Stomach smooth muscle (tissue), 2 donors: Measurements from ENCODE around the gene TBC1D1.
"Not testable (repeated sequence)": the region's sequence is repeated elsewhere in the genome, so short reads cannot be mapped to it uniquely, and the experiment has no call there.

Source experiments
- H3K27ac ChIP-seq: one replicate; pipeline ENCODE4 v1.7.0; 2013; ENCODE audit warnings: mild to moderate bottlenecking, low read length, inconsistent platforms
- H3K27me3 ChIP-seq, 2 donors: one replicate each; pipeline ENCODE4 v1.7.0; 2013; ENCODE audit warnings: low read length in 2 of 2; ENCODE audit not compliant: insufficient read depth in 2 of 2, control insufficient read depth in 1 of 2
- H3K36me3 ChIP-seq, 2 donors: one replicate each; pipeline ENCODE4 v1.7.0; 2013; ENCODE audit warnings: low read length in 2 of 2; ENCODE audit not compliant: control insufficient read depth in 2 of 2, insufficient read depth in 2 of 2
- H3K4me1 ChIP-seq: one replicate; pipeline ENCODE4 v1.7.0; 2013; ENCODE audit warnings: low read length; ENCODE audit not compliant: control insufficient read depth, insufficient read depth
- H3K4me3 ChIP-seq, 2 donors: one replicate each; pipeline ENCODE4 v1.7.0; 2013; ENCODE audit warnings: low read length in 2 of 2
- H3K9ac ChIP-seq, 2 donors: one replicate each; pipeline ENCODE4 v1.7.0; 2013; ENCODE audit warnings: low read length in 2 of 2, mild to moderate bottlenecking in 1 of 2
- H3K9me3 ChIP-seq, 2 donors: one replicate each; pipeline ENCODE4 v1.7.0; 2013; ENCODE audit warnings: low read length in 2 of 2; ENCODE audit not compliant: control insufficient read depth in 2 of 2
- donor health status: healthy.
- donor health status: Pancreatic carcinoma.

The TBC1D1 gene

GRCh38 chr4:37904824-37905223 lies 13.9 kb downstream of the TBC1D1 start:
- no peaks in the 10 kb centered on the region for H3K27me3 ChIP-seq
- H3K27ac ChIP-seq, result no peak overlapping the region
- H3K4me3 ChIP-seq, result no peak overlapping the region
- no peak overlapping the region for H3K9ac ChIP-seq
- no peaks in the 10 kb centered on the region for H3K9me3 ChIP-seq
- peaks cover 0 to 7% of the 10 kb centered on the region in 2 donors for H3K36me3 ChIP-seq
- peaks cover 22% of the 10 kb centered on the region for H3K4me1 ChIP-seq

GRCh38 chr4:37905533-37906169 lies 14.8 kb downstream of the TBC1D1 start:
- H3K27ac ChIP-seq, result no peak overlapping the region
- no peaks in the 10 kb centered on the region for H3K9me3 ChIP-seq
- H3K4me3 ChIP-seq, result no peak overlapping the region
- H3K4me1 ChIP-seq, result peaks cover 22% of the 10 kb centered on the region
- no peaks in the 10 kb centered on the region for H3K27me3 ChIP-seq
- H3K36me3 ChIP-seq, result peaks cover 0 to 7% of the 10 kb centered on the region in 2 donors
- H3K9ac ChIP-seq, result no peak overlapping the region

GRCh38 chr4:37908488-37909331 lies 17.8 kb downstream of the TBC1D1 start:
- Histone ChIP-seq H3K9me3 (no peaks in the 10 kb centered on the region), H3K36me3 (no peaks in the 10 kb centered on the region), H3K4me1 (peaks cover 23% of the 10 kb centered on the region), H3K4me3 (peak overlapping the region; percentile 52 to 64), H3K27ac (peak overlapping the region; percentile 69), H3K9ac (peak overlapping the region; percentile 61 to 74), H3K27me3 (no peaks in the 10 kb centered on the region)

GRCh38 chr4:37909332-37910090 lies 18.6 kb downstream of the TBC1D1 start:
- Histone ChIP-seq H3K36me3 (peaks cover 0 to under 1% of the 10 kb centered on the region in 2 donors), H3K4me3 (peak overlapping the region; percentile 52 to 64), H3K9me3 (no peaks in the 10 kb centered on the region), H3K27me3 (no peaks in the 10 kb centered on the region), H3K27ac (peak overlapping the region; percentile 69), H3K4me1 (peaks cover 20% of the 10 kb centered on the region), H3K9ac (peak overlapping the region in 1 of 2 donors; percentile 61)

GRCh38 chr4:37910091-37910486 lies 19.2 kb downstream of the TBC1D1 start:
- Histone ChIP-seq H3K4me1 (peaks cover 23% of the 10 kb centered on the region), H3K4me3 (no peak overlapping the region), H3K9ac (no peak overlapping the region), H3K27ac (no peak overlapping the region), H3K27me3 (no peaks in the 10 kb centered on the region), H3K9me3 (no peaks in the 10 kb centered on the region), H3K36me3 (peaks cover 0 to 3% of the 10 kb centered on the region in 2 donors)

- Histone ChIP-seq H3K36me3 (peaks cover 0 to 3% of the 10 kb centered on the region in 2 donors), H3K9me3 (no peaks in the 10 kb centered on the region), H3K9ac (no peak overlapping the region), H3K4me3 (no peak overlapping the region), H3K27me3 (no peaks in the 10 kb centered on the region), H3K27ac (no peak overlapping the region), H3K4me1 (peaks cover 14% of the 10 kb centered on the region)
Observed at GRCh38 chr4:37914539-37914938, 23.7 kb downstream of the TBC1D1 start.

DNA sequence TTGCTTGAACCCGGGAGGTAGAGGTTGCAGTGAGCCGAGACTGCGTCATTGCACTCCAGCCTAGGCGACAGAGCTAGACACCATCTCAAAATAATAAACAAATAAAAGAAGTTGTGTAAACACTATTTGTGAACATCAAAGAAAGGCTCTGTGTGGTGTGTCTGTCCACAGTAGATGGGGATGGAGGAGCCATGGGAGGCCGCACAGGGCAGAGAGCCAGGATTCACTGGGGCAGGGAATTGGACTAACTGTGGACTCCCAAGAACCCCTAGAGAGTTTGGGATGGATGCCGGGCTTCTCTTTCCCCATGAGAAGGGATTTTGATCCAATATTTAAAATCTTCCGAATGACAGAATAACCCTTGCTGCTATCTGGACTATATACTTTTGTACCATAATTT lies 26.5 kb downstream of the TBC1D1 start:
- Histone ChIP-seq H3K27ac (no peak overlapping the region), H3K9ac (no peak overlapping the region), H3K9me3 (no peaks in the 10 kb centered on the region), H3K4me1 (peaks cover 10% of the 10 kb centered on the region), H3K4me3 (no peak overlapping the region), H3K27me3 (no peaks in the 10 kb centered on the region), H3K36me3 (peaks cover 0 to 3% of the 10 kb centered on the region in 2 donors)

GRCh38 chr4:37918653-37919052 lies 27.8 kb downstream of the TBC1D1 start:
- Histone ChIP-seq H3K4me3 (no peak overlapping the region), H3K9ac (no peak overlapping the region), H3K9me3 (no peaks in the 10 kb centered on the region), H3K36me3 (peaks cover 0 to 3% of the 10 kb centered on the region in 2 donors), H3K27ac (no peak overlapping the region), H3K27me3 (no peaks in the 10 kb centered on the region), H3K4me1 (peaks cover 10% of the 10 kb centered on the region)

DNA sequence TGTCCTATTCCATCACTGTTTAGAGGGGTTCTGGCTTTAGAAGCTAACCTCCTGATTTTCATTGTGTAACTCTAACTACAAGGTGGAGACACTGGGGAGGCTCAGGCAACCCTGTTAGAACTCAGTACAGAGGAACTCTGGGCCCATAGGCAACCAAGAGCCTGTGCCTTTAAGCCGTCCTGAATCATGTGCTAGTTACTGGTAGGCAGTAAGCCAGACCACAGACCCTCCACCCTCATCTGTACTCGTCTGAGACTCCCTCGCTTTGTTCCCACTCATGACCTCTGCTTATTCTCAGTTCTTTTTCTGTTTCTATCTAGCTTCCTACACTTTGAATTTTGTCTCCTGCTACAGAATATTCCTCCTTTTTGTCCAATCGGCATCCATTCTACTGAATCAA lies 31.4 kb downstream of the TBC1D1 start:
- H3K9ac ChIP-seq, result no peak overlapping the region
- no peaks in the 10 kb centered on the region for H3K36me3 ChIP-seq
- no peaks in the 10 kb centered on the region for H3K27me3 ChIP-seq
- H3K4me3 ChIP-seq, result no peak overlapping the region
- no peak overlapping the region for H3K27ac ChIP-seq
- peaks cover 19% of the 10 kb centered on the region for H3K4me1 ChIP-seq
- H3K9me3 ChIP-seq, result no peaks in the 10 kb centered on the region

- not testable (repeated sequence) for H3K36me3 ChIP-seq, H3K9ac ChIP-seq, H3K9me3 ChIP-seq, H3K27me3 ChIP-seq, H3K27ac ChIP-seq, H3K4me3 ChIP-seq
- peaks cover 27% of the 10 kb centered on the region for H3K4me1 ChIP-seq
Observed at GRCh38 chr4:37923089-37923488, 32.2 kb downstream of the TBC1D1 start.
